SK-N-SH (cell line): ENCODE measurements around the gene PLEKHG3. TPM values are rescaled to one million over a fixed set of nuclear protein-coding genes. Genes with fewer than 3 reads are reported as not detected.

ENCODE experiments used
- CTCF ChIA-PET: fragments of 300-600, 350-600 bp; formaldehyde crosslinking; extraction: SDS; loops from one replicate; lab custom pipeline; 2021; lab: Yijun Ruan, JAX
- POLR2A ChIA-PET: fragments of 350-600 bp; sonication (Branson Sonifier 250); formaldehyde crosslinking; extraction: SDS; loops from one replicate; lab custom pipeline; 2020; ENCODE audit warnings: antibody characterized with exemption, inconsistent platforms; lab: Yijun Ruan, JAX
- DNase-seq: peaks from one replicate; pipeline ENCODE4 v3.0.0; 2012
- H2AFZ ChIP-seq: fragments of 200-600 bp; sonication (generic); 2 replicates; pipeline ENCODE4 v1.8.1; 2016; ENCODE audit warnings: antibody characterized with exemption, mild to moderate bottlenecking, low read depth
- H3F3A ChIP-seq: fragments of 200-600 bp; sonication (generic); replicated peaks from 2 replicates; pipeline ENCODE3; 2016; ENCODE audit warnings: antibody characterized with exemption, mild to moderate bottlenecking; ENCODE audit not compliant: insufficient read depth
- H3K27ac ChIP-seq, 2 experiments: fragments of 200-500 bp in 1 of 2; fragments of 200-600 bp in 1 of 2; sonication (Bioruptor generic) in 1 of 2; sonication (generic), shearing (Covaris generic) in 1 of 2; 2 replicates each; pipeline versions ENCODE4 v1.5.1 to v1.6.1; 2014 to 2016; ENCODE audit warnings: low read depth in 2 of 2, inconsistent platforms in 1 of 2, low read length in 1 of 2, mild to moderate bottlenecking in 1 of 2, mixed read lengths in 1 of 2
- H3K27me3 ChIP-seq: fragments of 200-600 bp; sonication (generic), shearing (Covaris generic); 2 replicates; pipeline ENCODE4 v1.6.1; 2016; ENCODE audit warnings: mixed run types; ENCODE audit not compliant: insufficient read depth
- H3K36me3 ChIP-seq, 2 experiments: fragments of 200-500 bp in 1 of 2; fragments of 200-600 bp in 1 of 2; sonication (Bioruptor generic) in 1 of 2; sonication (generic) in 1 of 2; replicated peaks in 1 of 2; 2 replicates each; pipeline versions ENCODE3 to v1.5.1; 2014 to 2016; ENCODE audit warnings: low read length in 1 of 2, mild to moderate bottlenecking in 1 of 2; ENCODE audit not compliant: insufficient read depth in 2 of 2, control insufficient read depth in 1 of 2
- H3K4me1 ChIP-seq, 2 experiments: fragments of 200-500 bp in 1 of 2; fragments of 200-600 bp in 1 of 2; sonication (Bioruptor generic) in 1 of 2; sonication (generic), shearing (Covaris generic) in 1 of 2; 2 replicates each; pipeline versions ENCODE4 v1.5.1 to v1.6.1; 2014 to 2016; ENCODE audit warnings: low read depth in 1 of 2, low read length in 1 of 2, mixed run types in 1 of 2; ENCODE audit not compliant: insufficient read depth in 2 of 2, control insufficient read depth in 1 of 2
- H3K4me2 ChIP-seq: fragments of 200-600 bp; sonication (generic), shearing (Covaris generic); 2 replicates; pipeline ENCODE4 v1.6.1; 2017; ENCODE audit warnings: mixed run types
- H3K4me3 ChIP-seq, 2 experiments: fragments of 200-500 bp in 1 of 2; fragments of 200-600 bp in 1 of 2; sonication (Bioruptor generic) in 1 of 2; sonication (generic), shearing (Covaris generic) in 1 of 2; 2 replicates each; pipeline versions ENCODE4 v1.5.1 to v1.8.1; 2014 to 2016; ENCODE audit warnings: low read depth in 2 of 2, inconsistent platforms in 1 of 2, low read length in 1 of 2, mild to moderate bottlenecking in 1 of 2, mixed read lengths in 1 of 2, moderate library complexity in 1 of 2
- H3K79me2 ChIP-seq: fragments of 200-600 bp; sonication (generic); 2 replicates; pipeline ENCODE4 v1.8.1; 2017; ENCODE audit warnings: mild to moderate bottlenecking; ENCODE audit not compliant: insufficient read depth
- H3K9ac ChIP-seq: fragments of 200-600 bp; sonication (generic); 2 replicates; pipeline ENCODE4 v1.6.1; 2017; ENCODE audit warnings: mixed run types
- H3K9me2 ChIP-seq: fragments of 200-600 bp; sonication (generic); 2 replicates; pipeline ENCODE4 v1.6.1; 2017; ENCODE audit warnings: mixed run types
- H3K9me3 ChIP-seq: fragments of 200-600 bp; sonication (generic); 2 replicates; pipeline ENCODE4 v1.6.1; 2017; ENCODE audit warnings: mixed run types, mild to moderate bottlenecking, moderate library complexity
- H4K20me1 ChIP-seq: fragments of 200-600 bp; sonication (generic); 2 replicates; pipeline ENCODE4 v1.6.1; 2017; ENCODE audit warnings: mild to moderate bottlenecking, mixed run types; ENCODE audit not compliant: insufficient read depth
- CTCF ChIP-seq: fragments of 200-600 bp; sonication (generic); IDR thresholded peaks from 2 replicates; pipeline ENCODE4 v1.6.1; 2017; ENCODE audit warnings: antibody characterized with exemption, mild to moderate bottlenecking, moderate library complexity
- ELF1 ChIP-seq: IDR thresholded peaks from 2 replicates; pipeline ENCODE4 v1.4.0; 2012
- EZH2phosphoT487 ChIP-seq: fragments of 200-600 bp; sonication (generic); IDR thresholded peaks from 2 replicates; pipeline ENCODE4 v1.6.1; 2017; ENCODE audit warnings: low read depth, mixed run types, mild to moderate bottlenecking, antibody characterized with exemption, moderate library complexity, borderline replicate concordance
- FOXM1 ChIP-seq: IDR thresholded peaks from 2 replicates; pipeline ENCODE4 v1.4.0; 2012; ENCODE audit warnings: low read depth, mild to moderate bottlenecking
- GABPA ChIP-seq: IDR thresholded peaks from 2 replicates; pipeline ENCODE4 v1.4.0; 2012; ENCODE audit warnings: low read depth, mild to moderate bottlenecking
- GATA2 ChIP-seq: sonication (generic); formaldehyde crosslinking; IDR thresholded peaks from 2 replicates; pipeline ENCODE4 v1.5.0; 2020; ENCODE audit warnings: mild to moderate bottlenecking, missing genetic modification reagents
- IRF3 ChIP-seq: fragments of 150-350 bp; IDR thresholded peaks from 2 replicates; pipeline ENCODE4 v1.6.1; 2016; ENCODE audit warnings: mild to moderate bottlenecking, low read depth, low read length
- MAX ChIP-seq: IDR thresholded peaks from 2 replicates; pipeline ENCODE4 v1.4.0; 2012; ENCODE audit warnings: low read depth
- MEF2A ChIP-seq: IDR thresholded peaks from 2 replicates; pipeline ENCODE4 v1.4.0; 2012; ENCODE audit warnings: low read depth, borderline replicate concordance
- MXI1 ChIP-seq: IDR thresholded peaks from 2 replicates; pipeline ENCODE4 v1.6.1; 2012; ENCODE audit warnings: mild to moderate bottlenecking, low read depth, low read length, improper control_type of control experiment
- NFIC ChIP-seq: IDR thresholded peaks from 2 replicates; pipeline ENCODE4 v1.4.0; 2012; ENCODE audit warnings: borderline replicate concordance
- PBX3 ChIP-seq: IDR thresholded peaks from 2 replicates; pipeline ENCODE4; 2012
- RFX5 ChIP-seq: IDR thresholded peaks from 2 replicates; pipeline ENCODE4 v1.6.1; 2012; ENCODE audit warnings: mild to moderate bottlenecking, improper control_type of control experiment, low read length
- SIN3A ChIP-seq: IDR thresholded peaks from 2 replicates; pipeline ENCODE4 v1.6.1; 2012; ENCODE audit warnings: low read depth, mild to moderate bottlenecking, low read length, moderate library complexity, borderline replicate concordance
- SMC3 ChIP-seq: IDR thresholded peaks from 2 replicates; pipeline ENCODE4 v1.6.1; 2012; ENCODE audit warnings: low read depth, low read length, improper control_type of control experiment
- TCF12 ChIP-seq: IDR thresholded peaks from 2 replicates; pipeline ENCODE4 v1.4.0; 2012
- USF2 ChIP-seq: fragments of 150-350 bp; IDR thresholded peaks from 2 replicates; pipeline ENCODE4 v1.6.1; 2017; ENCODE audit warnings: antibody characterized with exemption, low read length, low read depth, borderline replicate concordance
- WGBS: methylation state at CpG from one replicate; pipeline ENCODE4 v1.1.6; 2017; ENCODE audit warnings: low lambda C conversion rate; 5-methylcytosine and 5-hydroxymethylcytosine counted together
- polyA plus RNA-seq, 3 experiments: library from polyadenylated mRNA; depleted of rRNA; stranded (reverse); fragments of >200 nt; gene quantifications; 2 replicates each; pipeline ENCODE4 v1.2.3, GENCODE V29; 2012

PLEKHG3 gene
- polyA plus RNA-seq, 1 of the 3 experiments (the other 2 are of a cell fraction), result 5.1 TPM

GRCh38 chr14:64748995-64749714 lies 44.9 kb downstream of the PLEKHG3 start:
- H3K79me2 ChIP-seq, result no peaks in the 10 kb centered on the region
- H3K9me3 ChIP-seq, result no peaks in the 10 kb centered on the region
- no peaks in the 10 kb centered on the region for H4K20me1 ChIP-seq
- H3K27me3 ChIP-seq, result no peaks in the 10 kb centered on the region
- peaks cover 3% of the 10 kb centered on the region in 2 experiments for H3K36me3 ChIP-seq
- WGBS, result 97% methylated on average over 42 of the region's 51 CpGs
- ChIA-PET CTCF (interaction anchor here (1.2 to 2.8 kb wide), 4 partner anchors 11 to 208 kb away, joined by 3 to 16 read pairs (median 4); partner anchors contain the start of gene HSPA2), POLR2A (interaction anchor here (1.2 kb wide), 1 partner anchor 11 kb away, joined by 4 read pairs; no protein-coding TSS in a partner anchor)
- no peak overlapping the region for H3K4me2 ChIP-seq
- no peak overlapping the region for H2AFZ ChIP-seq
- no peak overlapping the region for H3K9ac ChIP-seq
- no peak for TF ChIP-seq PBX3
- TF ChIP-seq MEF2A, result no peak
- TF ChIP-seq SIN3A, result no peak
- no peak for TF ChIP-seq NFIC
- TF ChIP-seq CTCF, result no peak
- no peak for TF ChIP-seq USF2
- TF ChIP-seq GABPA, result no peak
- no peak for TF ChIP-seq SMC3
- TF ChIP-seq MAX, result no peak
- TF ChIP-seq ELF1, result no peak
- no peak for TF ChIP-seq GATA2 (CRISPR knock-in tag)
- no peak for TF ChIP-seq TCF12
- no peak for TF ChIP-seq MXI1
- TF ChIP-seq RFX5, result no peak
- no peak for TF ChIP-seq FOXM1
- no peak for TF ChIP-seq IRF3
- no peak for TF ChIP-seq EZH2phosphoT487
- H3F3A ChIP-seq, result peaks cover 6% of the 10 kb centered on the region
- DNase-seq, result no peak
- H3K9me2 ChIP-seq, result no peaks in the 10 kb centered on the region
- H3K4me3 ChIP-seq, result no peak overlapping the region
- no peaks in the 10 kb centered on the region for H3K4me1 ChIP-seq
- H3K27ac ChIP-seq, result no peak overlapping the region; a peak in 1 of 4 replicates
